GM15510 (cell line): ENCODE results near the gene VPS8.

ENCODE experiments used
- POLR2A ChIP-seq: IDR thresholded peaks from 3 replicates; pipeline ENCODE4 v1.6.1; 2011; ENCODE audit warnings: borderline replicate concordance; ENCODE audit not compliant: insufficient read length; ENCODE audit errors: extremely low read depth

VPS8 gene

DNA sequence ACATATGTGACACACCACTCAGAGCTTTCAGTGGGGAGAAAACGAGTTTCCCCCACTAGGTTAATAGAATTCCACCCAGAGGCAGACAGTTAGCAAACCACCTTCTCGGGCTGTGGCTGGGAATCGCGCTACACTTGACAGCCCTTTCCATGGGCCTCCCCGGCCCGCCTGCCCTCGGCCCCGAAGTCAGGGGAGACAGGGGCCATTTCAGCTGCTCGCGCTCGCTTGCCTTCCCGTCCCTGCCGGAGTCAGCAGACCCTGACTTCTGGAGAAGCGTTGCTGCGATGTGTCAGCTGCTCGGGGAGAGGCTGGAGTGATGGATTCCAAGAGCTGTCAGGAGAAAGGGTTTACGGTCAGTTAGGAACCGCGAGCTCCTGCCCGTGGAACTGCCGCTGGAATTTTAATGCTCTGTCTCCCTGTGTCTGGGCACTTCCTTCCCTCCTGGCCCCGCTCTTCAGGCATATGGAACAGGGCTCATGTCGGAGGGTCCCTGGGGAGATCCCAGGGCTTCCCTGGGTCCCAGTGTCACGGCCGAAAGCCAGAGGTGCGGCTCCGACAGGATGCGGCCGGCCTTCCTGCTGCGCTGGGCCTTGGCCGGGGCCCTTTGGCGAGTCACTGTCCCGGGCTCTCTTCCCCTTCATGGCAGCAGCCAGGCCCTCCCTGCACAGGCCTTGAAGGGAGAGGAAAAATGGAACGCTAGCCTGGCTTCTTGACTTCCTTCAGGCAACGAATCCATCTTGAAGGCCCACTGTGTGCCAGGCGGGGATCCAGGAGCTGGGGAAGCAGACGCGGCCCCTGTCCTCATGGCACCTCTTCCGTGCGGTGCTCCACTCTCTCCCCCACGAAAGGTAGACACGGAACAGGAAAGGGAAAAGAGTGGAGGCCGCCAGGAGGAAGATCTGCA lies 38.4 kb upstream of the VPS8 start:
- no peak for TF ChIP-seq POLR2A

DNA sequence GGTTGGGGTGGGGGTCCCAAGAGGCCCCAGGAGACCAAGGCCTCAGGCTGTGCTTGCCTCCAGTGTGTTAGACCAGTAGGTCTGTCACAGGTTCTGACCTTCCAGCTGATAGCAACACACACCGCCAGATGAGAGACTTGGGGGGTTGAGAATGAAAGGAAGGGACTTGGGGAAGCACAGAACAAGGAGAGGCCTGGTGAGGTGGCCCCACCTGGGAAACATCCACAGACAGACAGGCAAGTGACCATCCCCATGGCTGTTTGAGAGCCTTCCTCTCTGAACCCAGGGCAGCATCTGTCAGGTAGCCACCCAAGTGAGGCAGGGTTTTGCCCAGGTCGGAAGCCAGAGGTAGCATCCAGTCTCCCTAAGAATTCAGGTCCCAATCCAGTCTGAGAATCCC lies 35.0 kb upstream of the VPS8 start:
- TF ChIP-seq POLR2A, result no peak

GRCh38 chr3:184777566-184778356 lies 34.2 kb upstream of the VPS8 start:
- TF ChIP-seq POLR2A, result no peak

GRCh38 chr3:184778426-184779332 lies 33.3 kb upstream of the VPS8 start:
- no peak for TF ChIP-seq POLR2A

DNA sequence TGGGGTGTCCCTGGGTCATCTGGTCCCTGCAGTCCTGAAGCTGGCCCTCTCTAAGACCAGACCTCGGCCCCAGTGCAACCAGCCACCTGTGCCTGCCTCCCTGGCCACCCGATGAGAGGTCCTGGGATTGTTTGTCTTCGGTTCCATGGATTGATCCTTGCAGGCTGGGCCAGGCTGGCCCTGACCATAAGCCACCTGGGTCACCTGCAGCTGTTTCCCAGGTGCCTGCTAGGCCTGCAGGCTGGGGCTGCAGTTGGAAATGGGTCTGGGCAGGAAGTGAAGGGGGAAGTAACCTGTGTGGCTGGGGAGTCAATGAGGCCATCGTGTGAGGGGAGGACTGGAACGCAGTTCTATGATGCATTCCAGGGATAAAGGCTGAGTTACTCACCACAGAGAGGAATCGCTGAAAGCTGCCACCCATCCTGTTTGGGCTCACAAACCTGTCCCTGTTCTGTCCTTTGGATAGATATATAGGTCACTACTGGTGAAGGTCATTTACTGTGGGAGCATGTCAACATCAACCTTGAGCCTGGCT lies 30.9 kb upstream of the VPS8 start:
- TF ChIP-seq POLR2A, result no peak

- TF ChIP-seq POLR2A, result no peak
Observed at GRCh38 chr3:184781801-184782200, 30.2 kb upstream of the VPS8 start.

GRCh38 chr3:184783319-184783718 lies 28.6 kb upstream of the VPS8 start:
- no peak for TF ChIP-seq POLR2A

GRCh38 chr3:184784731-184785500 lies 27.1 kb upstream of the VPS8 start:
- TF ChIP-seq POLR2A, result no peak

- TF ChIP-seq POLR2A, result no peak
Observed at GRCh38 chr3:184785890-184786279, 26.1 kb upstream of the VPS8 start.

DNA sequence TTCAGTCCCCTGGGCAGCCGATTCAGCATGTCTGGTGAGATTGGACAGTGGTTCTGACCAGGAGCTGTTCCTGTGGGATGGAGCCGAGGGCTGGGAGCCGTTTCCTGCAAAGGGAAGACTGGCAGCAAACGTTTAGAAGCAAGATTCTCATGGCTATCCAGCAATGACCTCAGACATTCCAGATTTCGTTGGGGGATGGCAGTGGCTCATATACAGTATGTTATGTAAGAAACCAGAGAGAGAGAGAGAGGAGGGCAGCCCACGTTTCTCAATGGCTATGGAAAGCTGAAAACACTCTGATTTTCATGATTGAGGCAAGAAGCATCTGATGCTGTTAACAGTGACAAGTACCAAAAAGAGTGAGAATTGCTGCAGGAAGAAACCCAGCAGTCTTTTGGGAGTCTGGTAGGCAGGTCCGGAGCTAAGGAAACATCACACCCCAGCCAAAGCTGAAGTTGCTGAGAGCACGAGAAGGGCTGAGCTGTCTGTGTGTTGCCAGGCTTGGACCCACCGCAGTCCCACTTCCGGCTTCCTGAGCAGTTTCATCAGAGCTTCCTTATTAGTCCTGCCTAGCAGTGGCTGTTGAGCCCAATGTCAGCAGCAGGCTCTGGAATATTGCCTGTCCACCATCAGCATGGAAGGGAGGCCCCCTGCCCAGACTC lies 25.6 kb upstream of the VPS8 start:
- TF ChIP-seq POLR2A, result no peak

DNA sequence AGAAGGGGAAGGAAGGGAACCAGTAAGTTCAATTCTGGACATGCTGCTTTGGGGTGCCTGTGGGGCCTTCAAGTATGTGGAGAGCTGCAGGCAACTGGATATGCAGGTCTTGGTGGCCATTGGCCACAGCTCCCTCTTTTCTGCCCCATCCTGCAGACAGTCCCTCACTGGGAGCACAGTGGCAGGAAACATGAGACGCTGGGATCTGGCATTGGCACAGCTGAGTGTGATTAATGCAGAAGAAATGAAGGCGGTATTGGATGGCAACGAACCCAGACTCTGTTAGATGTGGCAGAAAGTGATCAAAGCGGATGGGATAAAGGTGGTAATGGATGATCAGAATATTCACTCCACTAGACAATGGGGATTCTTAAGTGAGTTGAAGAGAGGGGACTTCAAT lies 23.2 kb upstream of the VPS8 start:
- TF ChIP-seq POLR2A, result no peak

DNA sequence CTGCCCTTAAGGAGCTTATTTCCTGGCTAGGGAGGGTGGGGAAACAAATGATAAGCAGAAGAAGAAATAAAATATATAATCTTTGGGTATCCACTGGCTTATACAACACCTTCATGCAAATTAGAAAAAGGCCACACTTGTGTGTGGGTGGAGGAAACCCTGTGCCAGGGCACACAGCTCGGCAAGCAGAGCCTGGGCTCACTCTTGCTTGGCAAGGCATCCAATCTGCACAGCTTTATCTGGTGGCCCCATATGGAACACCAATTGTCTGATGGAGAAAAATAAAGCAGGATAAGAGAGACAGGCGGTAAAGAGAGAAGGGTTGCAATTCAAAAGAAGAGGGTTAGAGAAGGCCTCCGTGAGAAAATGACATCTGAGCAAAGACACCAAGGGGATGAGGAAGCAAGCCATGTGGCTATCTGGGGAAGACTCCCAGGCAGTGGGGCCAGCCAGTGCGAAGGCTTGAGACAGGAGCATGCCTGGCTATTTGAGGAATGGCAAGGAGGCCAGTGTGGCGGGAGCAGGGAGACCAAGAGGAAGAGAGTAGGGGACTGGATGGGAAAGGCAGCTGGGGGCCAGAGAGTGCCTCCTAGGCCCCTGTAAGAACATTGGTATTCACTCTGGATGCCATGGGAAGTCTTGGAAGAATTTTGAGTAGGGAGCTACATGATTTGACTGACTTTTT lies 22.5 kb upstream of the VPS8 start:
- TF ChIP-seq POLR2A, result no peak

DNA sequence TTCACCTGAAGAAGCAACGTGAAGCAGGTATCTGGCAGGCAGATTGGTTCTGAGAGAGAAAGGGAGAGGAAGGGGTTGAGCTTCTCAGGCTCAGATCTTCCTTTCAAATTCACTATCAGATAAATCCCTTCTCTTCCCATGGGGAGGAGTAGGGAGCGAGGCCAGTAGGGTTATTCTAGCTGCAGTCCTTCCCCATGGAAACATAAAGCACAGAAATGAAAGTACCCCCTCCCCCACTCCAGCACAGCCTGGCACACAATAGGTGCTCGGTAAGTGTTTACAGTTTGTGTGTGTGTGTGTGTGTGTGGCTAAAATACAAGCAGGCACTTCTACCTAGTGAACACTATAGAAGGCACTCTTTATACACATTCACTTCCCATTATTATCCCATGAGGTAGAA lies 20.8 kb upstream of the VPS8 start:
- TF ChIP-seq POLR2A, result no peak
